CD4-positive, alpha-beta T cell treated with Interleukin-4 for 1 hour (primary cell): ENCODE results near the gene PPM1H.

Source experiments
- DNase-seq, 2 donors: peaks; one replicate each; pipeline ENCODE4 v3.0.0-alpha.2; 2020 to 2022

PPM1H gene

DNA sequence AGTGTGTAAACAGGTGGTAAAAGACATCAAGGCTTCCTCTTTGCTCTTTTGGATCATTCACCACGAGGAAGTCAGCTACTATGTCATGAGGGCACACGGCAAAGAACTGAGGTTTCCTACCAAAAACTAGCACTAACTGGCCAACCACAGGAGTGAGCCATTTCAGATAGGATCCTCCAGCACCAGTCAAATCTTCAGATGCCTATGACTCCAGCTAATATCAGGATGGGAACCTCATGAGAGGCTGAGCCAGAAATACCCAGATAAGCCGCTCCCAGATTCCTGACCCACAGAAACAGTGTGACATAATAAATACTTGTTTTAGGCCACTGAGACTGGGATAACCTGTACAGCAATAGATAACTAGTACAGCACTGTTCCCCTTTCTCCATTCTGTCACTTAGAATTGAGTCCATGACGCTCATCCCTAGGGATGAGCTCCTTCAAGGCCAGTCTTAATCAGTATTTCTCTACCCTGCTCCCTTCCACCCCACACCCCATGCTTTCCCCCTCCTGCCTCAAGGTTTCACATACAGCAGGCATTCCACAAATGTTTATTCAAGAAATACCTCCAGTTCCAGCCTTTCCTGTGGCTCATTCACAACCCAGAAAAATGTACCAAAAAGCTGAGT is 68.4 kb downstream of the PPM1H start:
- DNase-seq, result no peak

DNA sequence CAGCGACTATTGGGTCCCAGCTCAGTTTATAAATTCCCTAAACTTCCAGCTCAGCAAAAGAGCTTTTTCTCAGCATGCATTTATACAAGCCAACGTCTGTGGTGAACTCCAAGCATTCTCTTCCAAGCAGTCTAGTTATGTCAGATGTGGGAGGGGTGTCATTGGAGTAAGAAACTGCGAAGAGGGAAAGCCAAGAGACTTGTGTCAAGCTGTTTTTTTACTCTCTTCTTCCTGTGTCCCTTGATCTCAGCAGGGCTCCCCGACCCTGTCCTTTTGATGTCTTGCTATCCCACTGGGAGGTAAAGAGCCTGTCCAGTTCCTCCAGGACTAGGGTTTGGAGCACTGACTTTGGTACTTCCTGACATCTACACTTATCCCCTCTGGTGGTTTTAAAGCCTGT is 69.0 kb downstream of the PPM1H start:
- DNase-seq, result no peak

DNA sequence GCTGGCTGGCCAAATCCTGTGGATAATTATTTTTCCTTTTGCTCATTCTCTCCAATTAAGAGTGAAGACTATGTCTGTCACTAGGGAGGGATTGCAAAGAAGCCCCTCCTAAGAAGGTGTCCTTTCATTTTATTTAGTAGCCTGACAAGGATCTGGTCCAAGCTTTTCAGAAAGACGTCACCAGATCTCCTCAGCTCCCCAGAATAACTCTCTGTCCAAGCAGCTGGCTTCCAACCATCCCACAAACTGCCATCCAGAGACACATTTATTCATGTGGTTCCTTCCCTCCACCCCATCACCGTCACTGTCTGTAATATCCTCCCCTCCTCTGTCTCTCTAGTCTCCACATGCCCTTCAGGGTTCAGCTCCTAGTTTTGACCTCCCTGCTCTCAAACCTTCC is 69.9 kb downstream of the PPM1H start:
- DNase-seq, result no peak

DNA sequence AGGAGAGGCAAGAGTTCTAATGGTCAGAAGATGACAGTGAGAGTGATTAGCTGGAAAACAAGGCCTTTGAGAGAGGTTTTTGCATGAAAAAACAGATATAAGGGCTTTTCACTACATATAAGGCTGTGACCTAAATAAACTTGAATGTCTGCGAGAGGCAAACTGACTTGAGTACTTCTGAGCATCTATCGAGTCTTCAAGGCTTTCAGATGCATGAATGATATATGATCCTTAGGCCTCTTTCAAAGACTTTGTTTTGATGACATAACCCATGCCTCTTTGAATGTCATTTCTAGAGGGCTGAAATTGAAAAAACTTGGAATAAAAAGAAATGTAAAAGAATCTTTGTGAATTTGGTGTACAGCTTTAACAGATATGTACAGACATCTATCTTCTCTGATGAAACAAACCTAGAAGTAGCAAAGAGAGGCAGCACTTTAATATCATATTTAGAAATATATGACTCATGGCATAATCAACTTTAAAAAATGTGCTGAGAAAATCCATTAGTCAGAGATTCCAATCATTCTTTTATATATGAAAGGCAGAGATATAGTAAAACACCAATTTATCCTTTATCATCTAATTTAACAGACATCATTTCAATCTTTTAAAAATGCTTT is 72.6 kb downstream of the PPM1H start:
- no peak for DNase-seq

DNA sequence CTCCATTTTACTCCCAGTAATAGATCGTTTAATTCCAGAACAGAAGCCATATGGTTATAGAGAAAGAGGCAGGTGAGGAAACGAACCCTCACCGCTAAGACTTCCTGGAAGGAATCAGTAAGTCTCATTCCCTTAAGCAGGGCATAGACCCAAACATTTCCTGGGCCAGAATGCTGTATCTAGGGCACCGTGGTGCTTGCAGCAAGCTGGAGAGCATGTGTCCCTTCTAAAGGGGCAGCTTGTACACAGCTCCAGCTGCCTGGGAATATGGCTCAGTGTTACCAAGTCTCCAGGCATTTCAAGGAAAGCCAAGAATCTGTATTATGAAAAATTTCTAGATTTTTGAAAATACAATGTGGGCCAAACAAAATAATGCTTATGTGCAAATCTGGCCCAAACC is 73.4 kb downstream of the PPM1H start:
- DNase-seq, result no peak

DNA sequence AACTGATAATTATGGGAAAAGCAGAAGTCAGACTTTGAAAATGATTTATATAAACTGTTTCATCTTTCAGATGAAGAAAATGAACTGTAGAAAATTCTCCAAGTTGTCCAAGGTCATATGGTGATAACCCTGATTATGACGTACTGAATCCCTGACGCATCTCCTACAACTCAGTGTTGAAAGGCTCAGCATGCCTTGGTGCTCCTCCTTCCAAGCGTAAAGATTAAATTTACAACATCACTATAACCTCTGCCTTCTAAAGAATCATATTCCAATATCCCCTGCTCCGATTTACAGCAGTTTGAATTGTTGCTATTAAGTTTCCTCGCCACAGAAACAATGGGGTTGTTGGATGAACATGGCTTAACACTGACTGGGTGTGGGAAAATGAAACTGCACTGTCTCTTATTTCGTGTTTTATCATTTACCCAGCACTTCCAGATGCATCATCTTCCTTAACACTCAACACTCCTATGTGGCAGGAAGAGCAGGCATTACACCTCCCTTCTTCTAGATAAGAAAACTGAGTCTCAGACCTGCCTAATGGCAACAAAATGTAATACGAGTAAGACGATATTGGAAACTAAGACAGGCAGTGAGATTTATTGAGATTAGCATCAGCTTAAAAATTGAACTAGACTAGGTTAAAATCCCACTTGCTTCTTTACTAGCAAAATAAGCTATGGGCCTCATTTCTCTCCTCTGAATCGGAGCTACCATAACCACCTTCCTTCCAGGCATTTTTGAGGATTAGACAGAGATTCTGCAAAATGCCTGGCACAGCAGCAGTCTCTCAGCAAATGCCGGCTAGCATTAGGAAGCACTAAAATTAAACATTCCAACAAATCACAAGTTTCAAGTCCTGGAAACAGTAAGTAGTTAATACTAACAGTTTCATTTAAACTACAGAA is 74.2 kb downstream of the PPM1H start:
- no peak for DNase-seq

DNA sequence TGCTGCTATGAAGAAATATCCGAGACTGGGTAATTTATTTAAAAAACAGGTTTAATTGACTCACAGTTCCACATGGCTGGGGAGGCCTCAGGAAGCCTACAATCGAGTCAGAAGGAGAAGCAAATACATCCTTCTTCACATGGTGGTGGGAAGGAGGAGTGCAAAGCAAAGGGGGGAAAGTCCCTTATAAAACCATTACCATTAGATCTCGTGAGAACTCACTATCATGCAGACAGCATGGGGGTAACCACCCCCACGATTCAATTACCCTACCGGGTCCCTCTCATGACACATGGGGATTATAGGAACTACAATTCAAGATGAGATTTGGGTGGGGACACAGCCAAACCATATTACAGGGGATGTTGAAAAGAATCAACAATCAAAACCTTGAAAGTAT is 74.9 kb downstream of the PPM1H start:
- no peak for DNase-seq

DNA sequence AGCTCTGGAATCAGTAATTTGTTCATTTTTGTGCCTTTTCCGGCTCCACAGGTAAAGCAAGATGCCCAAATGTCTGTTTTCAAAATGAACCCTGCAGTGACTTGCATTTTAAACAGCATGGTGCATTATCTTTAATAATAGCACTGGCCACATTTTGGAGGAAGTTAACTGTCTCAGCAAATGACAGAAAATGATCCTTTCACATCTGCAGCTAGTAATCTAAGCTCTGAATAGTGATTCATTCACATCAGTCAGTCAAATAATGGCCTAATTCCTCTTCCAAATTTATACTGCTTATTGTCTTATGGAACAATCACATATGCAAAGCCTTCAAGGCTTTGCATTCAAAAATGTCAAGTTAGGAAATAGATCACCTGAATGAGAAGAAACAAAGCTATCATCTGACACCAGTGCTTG is 75.6 kb downstream of the PPM1H start:
- no peak for DNase-seq

DNA sequence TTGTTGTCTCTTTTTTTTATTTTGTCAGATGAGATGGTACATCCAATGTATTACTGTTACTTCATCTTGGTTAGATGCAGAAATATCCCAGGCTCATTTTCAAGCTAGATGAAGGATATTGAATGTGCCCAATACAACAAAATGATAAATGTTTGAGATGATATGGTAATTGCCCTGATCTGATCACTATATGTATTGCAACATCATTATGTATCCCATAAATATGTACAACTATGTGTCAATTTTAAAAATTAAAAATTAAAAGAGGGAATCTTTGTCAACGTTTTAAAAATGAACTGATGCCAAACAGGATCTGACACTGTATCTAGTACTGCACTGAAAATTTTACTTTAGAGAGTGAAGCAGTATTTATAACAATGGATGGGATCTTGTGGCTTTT is 78.5 kb downstream of the PPM1H start:
- DNase-seq, result no peak

DNA sequence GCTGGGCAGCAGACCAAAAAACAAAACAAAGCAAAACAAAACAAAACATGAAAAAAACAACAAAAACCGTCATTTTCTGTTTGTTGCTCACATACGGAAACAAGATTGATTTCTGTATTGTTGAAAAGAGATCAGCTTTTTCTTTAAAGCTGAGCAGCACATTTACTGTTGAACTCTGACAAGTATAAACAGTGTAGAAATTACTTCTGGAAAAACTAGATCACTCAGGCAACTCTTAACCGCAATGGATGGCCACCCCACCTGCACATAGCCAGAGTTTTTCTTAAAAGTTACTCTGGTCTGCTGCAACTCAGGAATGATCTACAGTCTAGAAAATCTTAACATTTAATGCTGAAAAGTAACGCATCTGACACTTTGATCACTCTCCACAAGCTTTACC is 80.9 kb downstream of the PPM1H start:
- no peak for DNase-seq

DNA sequence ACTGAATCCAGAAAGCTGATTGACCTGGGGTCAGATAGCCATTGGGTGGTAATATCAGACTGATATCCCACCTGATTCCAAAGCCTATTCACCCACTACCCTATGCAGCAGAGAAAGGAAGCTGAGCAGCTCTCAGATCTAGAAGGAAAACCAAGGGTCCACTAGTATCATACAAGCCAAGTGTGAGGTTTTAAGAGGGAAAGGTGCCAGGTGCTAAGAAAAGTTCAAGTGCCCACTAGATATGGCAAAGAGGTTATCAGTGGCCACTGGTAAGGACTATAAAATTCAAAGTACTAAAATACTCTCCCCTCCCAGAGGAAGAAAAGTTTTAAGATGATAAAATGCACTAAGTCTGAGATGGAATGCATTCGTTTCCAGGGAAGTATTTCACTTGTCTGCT is 85.6 kb downstream of the PPM1H start:
- no peak for DNase-seq

DNA sequence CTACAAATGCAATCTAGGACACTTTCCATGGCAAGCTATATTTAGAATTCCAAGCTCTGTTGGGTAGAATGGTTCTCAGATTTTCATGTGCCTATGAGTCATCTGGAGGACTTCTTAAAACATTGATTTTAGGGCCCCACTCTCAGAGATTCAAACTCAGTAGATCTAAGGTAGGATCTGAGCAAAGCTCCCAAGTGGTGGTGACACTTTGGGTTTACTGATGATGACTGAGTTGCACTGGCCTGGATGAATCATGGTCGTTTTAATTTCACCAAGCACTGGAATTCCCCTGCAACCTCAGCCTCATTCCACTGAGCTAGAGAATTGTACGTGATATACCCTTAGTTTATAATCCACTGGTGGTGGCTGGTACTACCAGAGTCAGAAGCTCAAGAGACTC is 86.5 kb downstream of the PPM1H start:
- no peak for DNase-seq

DNA sequence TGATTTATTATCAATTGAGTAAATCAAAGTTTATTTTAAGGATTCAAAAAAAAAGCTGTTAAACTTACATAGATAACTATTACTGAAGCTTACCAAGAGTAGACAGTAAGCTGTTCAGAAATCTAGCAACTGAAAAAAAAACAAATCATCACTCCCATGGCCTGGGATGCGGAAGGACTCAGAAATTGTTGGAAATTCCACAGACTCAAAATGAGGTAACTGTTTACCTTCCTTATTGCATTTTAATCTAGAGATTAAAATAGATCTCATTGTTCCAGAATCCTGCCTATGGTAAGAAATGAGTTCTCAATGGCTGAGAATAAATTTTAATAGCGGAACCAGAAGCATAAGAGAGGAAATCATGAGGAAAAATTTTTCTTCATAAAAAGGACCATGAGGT is 87.2 kb downstream of the PPM1H start:
- DNase-seq, result no peak

DNA sequence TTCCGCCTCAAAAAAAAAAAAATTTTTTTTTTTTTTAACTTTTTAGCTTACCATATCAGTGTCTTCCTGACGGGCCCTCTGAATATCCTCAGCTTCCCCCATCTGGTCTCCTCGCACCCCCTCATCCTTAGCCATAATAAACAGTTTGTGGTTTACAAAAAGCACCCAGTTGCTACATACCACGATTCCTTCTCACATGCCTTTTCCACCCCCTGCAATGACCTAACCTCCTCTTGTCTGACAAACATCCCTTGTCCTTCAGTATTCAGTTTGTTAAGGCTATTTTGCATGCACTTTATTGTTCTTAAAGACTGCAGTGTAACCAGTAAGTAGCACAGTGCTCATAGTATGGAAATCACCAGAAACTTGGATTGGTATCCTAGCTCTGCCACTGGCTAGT is 88.5 kb downstream of the PPM1H start:
- no peak for DNase-seq

DNA sequence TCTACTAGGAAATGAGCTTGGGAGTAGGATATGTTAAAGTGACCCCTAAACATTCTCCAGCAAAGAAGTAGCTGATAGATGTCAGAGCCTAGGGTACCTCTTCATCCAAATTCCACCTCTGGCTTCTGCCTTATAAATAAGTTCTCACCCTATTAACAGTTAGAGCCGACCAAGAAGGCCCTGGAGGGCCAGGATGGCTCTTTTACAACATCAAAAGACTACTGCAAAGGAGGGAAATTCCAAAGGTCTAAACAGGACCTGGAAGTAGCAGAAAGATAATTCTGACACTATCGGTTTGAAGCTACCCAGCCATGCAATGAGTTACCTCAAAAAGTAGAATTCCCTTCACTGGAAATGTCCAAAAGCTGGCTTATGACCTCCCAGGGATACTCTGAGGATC is 90.0 kb downstream of the PPM1H start:
- DNase-seq, result no peak

DNA sequence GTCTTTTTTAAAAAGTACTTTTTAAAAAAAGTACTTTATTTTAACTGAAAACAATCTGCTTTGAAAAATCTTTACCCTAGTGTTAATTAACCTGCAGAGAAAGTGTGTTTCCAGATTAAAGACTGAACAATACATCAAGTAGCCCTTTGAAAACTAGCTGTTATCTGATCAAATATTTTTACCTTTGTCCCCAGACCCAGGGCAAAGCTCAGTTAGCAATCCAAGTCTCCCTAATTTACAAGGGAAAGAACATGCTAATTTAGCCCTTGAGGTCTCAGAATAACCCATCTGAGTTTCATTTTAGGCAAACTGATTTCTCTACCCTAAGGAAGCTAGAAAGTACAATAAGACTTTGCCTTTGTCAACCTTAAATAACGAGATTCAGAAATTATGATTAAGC is 91.2 kb downstream of the PPM1H start:
- no peak for DNase-seq

DNA sequence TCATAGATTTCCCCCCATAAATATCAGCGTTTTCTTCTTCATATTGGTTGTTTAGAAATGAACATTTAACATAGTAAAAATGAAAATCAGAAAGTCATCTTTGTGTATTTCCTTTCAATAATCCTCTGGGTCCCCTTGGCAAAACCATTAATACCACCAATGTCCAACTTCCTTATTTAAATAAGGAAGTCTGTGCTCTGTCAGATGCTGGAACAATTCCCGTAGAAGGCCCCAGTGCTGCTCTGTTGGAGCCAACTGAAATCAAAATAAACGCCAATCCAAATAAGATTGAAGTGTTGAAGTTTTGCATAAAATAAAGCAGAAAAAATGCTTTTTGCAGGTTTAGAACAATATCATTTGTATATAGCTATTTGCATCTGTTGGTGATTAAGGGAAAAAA is 93.1 kb downstream of the PPM1H start:
- DNase-seq, result no peak

DNA sequence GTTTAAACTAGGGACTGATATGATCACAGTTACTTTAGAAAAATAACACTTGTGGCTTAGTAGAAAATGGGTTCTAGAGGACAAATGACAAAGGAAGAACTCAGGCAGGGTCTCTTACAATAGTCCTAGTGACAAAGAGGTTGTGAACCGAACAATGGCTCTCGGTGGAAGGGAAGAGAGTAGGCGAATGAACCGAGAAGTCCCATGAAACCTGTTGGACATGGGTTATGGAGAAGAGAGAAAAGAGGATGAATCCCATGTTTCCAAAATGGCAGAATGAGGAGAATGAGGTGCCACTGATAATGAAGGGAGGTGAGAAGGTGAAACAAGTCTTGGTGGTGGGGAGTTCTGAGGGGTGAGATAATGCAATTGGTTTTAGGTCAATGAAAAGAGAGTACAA is 94.1 kb downstream of the PPM1H start:
- DNase-seq, result no peak

DNA sequence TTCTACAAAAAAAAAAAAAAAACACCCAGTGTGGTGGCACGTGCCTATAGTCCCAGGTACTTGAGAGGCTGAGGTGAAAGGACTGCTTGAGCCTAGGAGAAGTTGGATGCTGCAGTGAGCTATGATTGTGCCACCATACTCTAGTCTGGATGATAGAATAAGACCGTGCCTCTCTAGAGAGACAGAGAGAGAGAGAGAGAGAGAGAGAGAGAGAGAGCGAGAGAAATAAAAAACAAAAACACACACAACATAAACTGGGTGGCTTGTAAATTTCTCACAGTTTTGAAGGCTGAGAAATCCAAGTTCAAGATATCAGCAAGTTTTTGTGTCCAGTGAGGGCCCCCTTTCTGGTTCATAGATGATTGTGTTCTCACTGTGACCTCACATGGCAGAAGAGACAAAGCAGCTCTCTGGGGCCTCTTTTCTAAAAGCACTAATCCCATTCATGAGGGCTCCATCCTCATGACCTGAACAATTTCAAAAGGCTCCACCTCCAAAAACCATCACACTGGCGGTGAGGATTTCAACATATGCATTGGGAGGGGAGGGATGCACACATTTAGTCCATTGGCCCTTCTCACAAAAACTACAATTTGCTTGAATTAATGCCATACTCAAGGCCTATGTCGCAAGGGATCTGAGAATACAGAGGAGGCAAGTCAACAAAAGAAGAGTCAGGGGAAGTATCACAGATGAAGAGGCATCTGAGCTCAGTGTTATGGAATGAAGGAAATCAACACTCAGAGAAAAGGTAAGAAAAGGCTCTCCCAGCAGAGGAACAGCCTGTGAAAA is 94.9 kb downstream of the PPM1H start:
- DNase-seq, result no peak

DNA sequence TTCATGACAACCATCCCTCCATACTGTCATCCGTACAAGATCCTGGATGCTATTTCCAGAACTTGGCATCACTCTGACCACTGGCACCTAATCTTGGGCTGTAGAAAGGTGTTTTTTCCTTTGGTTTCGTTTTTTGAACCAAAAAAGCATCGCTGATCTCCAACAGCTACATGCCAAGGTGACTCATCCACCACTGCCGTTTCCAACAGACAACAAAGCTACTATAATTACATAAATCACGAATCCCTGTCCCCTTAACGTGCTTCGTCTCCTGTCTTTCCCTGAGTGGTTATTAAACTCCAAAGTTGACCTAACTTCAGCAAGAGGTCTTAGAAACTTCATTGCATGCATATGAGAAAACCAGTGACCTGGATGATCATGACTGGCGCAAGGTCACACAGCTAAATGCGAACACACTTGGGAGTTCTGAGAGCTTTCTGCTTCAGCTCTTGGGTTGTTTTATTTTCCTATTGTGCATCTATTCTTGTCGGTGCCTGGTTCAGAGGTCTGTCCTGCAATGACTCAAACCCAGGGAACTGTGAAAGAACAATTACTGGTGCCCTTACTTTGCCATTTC is 99.9 kb downstream of the PPM1H start:
- no peak for DNase-seq

DNA sequence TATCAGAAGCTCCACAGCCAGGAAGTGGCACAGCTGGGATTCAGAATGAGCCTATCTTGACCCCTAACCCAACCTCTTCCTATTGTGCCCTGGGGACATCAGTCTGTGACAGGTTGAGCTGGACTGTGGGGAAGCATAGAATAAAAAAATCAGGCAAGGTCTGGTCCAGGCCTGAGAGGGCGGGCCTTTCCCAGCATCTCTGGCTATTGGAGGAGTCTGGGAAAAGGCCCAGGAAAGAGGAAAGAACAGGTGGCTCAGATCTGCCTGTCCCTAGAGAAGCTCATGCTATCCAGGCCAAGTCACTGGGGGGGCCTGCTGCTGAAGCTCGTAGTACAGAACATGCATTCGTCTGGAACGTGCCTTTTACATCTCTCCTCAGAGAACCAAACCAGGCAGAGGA is 100.5 kb downstream of the PPM1H start:
- DNase-seq, result no peak

DNA sequence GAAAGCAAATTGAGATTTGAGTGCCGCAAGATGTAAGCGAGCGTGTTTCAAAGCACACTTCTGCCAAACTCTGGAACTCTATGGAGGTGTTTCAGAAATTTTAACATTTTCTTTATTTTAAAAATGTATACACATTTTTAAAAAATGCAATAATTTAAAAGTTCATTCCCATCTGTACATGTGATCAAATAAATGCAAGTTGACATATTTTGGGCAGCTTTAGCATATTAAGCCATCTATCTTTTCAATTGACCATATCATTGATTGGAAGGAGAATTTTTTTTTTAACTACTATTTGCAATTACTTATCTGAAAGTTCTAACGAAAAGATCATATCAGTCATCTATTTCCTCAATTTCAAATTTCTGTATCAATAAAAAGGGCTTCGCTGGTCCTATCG is 101.3 kb downstream of the PPM1H start:
- no peak for DNase-seq

DNA sequence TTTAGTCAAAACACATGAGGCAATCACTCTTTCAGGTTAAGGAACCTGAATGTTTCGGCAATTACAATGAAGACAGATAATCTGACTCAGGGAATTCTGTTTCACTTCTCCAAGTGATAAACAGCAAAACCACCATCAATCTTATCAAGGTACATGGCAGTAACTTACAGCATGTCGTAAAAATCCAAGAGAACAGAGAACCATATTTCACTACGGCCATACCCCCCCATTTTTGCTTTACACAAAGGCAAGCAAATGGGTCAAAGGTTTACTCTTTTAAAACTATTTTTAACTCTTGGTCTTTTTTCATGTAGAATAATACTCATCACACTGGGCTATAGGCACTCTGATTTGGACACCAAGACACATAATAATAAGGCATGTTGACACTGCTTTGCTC is 102.4 kb downstream of the PPM1H start:
- no peak for DNase-seq
